PC-9 (cell line): Measurements from ENCODE around the gene ULK1.

Experiments used
- CTCF ChIP-seq: fragments of 200-600 bp; sonication (generic); conservative IDR thresholded peaks from 2 replicates; pipeline ENCODE4 v1.6.1; 2017; ENCODE audit warnings: mixed run types, antibody characterized with exemption, mild to moderate bottlenecking, moderate library complexity
- EZH2 ChIP-seq: fragments of 200-600 bp; sonication (generic); IDR thresholded peaks from 2 replicates; pipeline ENCODE4 v1.8.0; 2017; ENCODE audit warnings: antibody characterized with exemption, low read depth

DNA sequence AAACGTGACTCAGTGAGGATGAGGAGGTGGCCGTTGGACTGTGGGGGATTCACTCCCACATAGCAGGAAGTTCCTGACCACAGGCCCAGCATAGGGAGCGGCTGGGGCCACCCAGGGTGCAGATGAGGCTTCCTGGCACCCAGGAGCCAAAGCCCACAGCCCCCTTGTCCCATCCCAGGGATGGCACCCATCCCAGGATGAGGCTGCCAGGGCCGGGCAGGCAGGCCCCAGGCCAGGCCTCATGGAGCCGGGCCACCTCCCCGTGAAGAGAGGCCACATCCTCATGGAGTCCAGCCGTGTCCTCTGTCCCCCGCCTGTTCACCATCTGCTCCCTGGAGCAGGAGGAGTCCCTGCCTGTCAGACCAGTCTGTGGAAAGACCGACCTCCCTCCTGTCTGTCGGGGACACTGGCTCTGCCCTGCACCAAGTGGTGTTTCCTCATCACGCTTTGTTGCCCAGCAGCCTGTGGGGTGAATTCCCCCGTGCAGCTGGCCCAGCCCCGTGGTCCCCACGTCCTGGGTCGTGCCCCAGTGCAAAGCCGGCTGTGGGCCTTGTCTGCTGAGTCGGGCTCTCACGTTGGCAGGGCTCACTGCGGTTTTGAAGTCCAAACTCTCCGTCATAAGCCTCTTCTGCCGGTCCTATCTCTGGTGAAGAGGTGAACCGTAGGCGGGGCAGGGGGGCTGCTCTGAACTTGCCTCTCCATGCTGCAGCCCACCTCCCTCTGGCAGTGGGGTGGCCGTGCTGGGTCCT lies 41.7 kb upstream of the ULK1 start:
- TF ChIP-seq CTCF (no peak), EZH2 (no peak)
